ENCODE data around the gene OGFOD3. TPM values are rescaled to one million over a fixed set of nuclear protein-coding genes. Genes with fewer than 3 reads are reported as not detected.

Gene OGFOD3
- total RNA-seq, 1 donor from 2014 or later = 19.9 TPM

DNA sequence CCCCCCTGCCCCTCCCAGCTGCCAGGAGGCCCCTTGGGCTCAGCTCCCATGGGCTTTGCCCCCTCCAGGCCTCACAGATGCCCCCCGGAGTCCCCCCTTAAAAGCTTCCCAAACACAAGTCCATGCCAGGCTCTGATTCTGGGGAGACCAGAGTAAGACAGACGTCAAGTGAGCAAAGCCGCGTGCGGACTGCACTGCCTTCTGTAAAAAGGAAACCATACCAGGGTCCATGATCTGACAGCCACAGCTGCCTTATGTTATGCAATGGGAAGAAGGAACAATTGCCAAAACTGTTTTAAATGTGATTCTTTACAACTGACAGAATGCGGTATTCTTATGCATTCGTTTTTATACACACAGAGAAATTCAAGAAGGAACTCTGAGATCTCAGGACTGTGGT lies 18.2 kb downstream of the OGFOD3 start:
- no peaks in the 10 kb centered on the region for H3K27me3 Mint-ChIP-seq (ENCODE audit: low read depth)
- no peak overlapping the region for H3K4me3 Mint-ChIP-seq (ENCODE audit: unreplicated experiment)
- H3K27ac Mint-ChIP-seq (ENCODE audit: unreplicated experiment) = no peak overlapping the region
- peaks cover 24% of the 10 kb centered on the region for H3K4me1 Mint-ChIP-seq (ENCODE audit: low read depth)
- TF ChIP-seq, protein P1, sequence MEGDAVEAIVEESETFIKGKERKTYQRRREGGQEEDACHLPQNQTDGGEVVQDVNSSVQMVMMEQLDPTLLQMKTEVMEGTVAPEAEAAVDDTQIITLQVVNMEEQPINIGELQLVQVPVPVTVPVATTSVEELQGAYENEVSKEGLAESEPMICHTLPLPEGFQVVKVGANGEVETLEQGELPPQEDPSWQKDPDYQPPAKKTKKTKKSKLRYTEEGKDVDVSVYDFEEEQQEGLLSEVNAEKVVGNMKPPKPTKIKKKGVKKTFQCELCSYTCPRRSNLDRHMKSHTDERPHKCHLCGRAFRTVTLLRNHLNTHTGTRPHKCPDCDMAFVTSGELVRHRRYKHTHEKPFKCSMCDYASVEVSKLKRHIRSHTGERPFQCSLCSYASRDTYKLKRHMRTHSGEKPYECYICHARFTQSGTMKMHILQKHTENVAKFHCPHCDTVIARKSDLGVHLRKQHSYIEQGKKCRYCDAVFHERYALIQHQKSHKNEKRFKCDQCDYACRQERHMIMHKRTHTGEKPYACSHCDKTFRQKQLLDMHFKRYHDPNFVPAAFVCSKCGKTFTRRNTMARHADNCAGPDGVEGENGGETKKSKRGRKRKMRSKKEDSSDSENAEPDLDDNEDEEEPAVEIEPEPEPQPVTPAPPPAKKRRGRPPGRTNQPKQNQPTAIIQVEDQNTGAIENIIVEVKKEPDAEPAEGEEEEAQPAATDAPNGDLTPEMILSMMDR (IDR thresholded peaks at IDR 0.05) = no peak
- H3K9me3 Mint-ChIP-seq (ENCODE audit: low read depth) = no peaks in the 10 kb centered on the region
- no peak for DNase-seq (ENCODE audit: low spot score)
- H3K36me3 Mint-ChIP-seq (ENCODE audit: low read depth) = peaks cover 9% of the 10 kb centered on the region

DNA sequence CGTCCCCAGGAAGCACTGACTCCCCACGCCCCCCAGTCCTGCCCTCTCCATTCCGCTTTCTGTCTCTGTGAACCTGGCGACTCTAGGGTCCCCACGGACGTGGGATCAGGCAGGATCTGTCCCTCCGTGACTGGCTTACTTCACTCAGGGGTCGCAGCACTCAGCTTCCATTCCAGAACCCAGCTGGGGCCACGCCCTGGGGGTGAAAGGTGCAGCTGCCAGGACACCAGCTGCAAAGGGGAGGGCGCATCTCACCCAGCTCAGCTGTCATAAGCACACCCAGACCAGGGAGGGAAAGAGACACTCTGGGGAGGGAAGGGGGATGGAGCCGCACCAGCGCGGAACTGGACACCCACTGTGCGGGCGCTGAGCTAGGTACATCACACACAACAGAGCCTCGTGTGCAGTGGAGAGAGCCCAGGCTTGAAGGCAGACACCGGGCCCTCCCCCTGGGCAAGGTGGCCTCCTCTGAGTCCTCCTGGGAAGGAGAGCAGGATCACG lies 18.7 kb downstream of the OGFOD3 start:
- H3K27ac Mint-ChIP-seq (ENCODE audit: unreplicated experiment) = no peak overlapping the region

DNA sequence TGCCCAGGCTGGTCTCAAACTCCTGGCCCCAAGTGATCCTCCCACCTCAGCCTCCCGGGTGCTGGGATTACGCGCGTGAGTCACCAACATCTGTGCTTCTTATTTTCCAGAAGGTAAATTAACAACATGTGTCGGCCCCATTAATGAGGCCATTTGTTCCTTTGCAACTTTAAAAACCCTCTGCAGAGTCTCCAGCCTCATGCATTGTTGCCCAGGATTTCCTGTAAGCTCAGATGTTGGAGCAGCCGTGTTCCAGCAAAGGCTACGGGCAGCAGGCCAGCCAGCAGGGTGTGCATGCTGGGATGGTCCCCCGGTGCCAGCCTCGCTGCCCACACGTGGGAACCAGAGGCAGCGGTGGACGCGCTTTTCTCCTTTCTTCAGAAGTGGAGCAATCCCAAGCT lies 19.3 kb downstream of the OGFOD3 start:
- H3K27ac Mint-ChIP-seq (ENCODE audit: unreplicated experiment) = no peak overlapping the region
- no peaks in the 10 kb centered on the region for H3K9me3 Mint-ChIP-seq (ENCODE audit: low read depth)

More for the DNA sequence above, 18.7 kb downstream of the OGFOD3 start:
- TF ChIP-seq, protein P1 (IDR thresholded peaks at IDR 0.05) = no peak
- Mint-ChIP-seq H3K27me3 (ENCODE audit: low read depth) (no peaks in the 10 kb centered on the region), H3K4me3 (ENCODE audit: unreplicated experiment) (no peak overlapping the region), H3K36me3 (ENCODE audit: low read depth) (peaks cover 8% of the 10 kb centered on the region), H3K4me1 (ENCODE audit: low read depth) (peaks cover 24% of the 10 kb centered on the region), H3K9me3 (ENCODE audit: low read depth) (no peaks in the 10 kb centered on the region)
- no peak for DNase-seq (ENCODE audit: low spot score)

DNA sequence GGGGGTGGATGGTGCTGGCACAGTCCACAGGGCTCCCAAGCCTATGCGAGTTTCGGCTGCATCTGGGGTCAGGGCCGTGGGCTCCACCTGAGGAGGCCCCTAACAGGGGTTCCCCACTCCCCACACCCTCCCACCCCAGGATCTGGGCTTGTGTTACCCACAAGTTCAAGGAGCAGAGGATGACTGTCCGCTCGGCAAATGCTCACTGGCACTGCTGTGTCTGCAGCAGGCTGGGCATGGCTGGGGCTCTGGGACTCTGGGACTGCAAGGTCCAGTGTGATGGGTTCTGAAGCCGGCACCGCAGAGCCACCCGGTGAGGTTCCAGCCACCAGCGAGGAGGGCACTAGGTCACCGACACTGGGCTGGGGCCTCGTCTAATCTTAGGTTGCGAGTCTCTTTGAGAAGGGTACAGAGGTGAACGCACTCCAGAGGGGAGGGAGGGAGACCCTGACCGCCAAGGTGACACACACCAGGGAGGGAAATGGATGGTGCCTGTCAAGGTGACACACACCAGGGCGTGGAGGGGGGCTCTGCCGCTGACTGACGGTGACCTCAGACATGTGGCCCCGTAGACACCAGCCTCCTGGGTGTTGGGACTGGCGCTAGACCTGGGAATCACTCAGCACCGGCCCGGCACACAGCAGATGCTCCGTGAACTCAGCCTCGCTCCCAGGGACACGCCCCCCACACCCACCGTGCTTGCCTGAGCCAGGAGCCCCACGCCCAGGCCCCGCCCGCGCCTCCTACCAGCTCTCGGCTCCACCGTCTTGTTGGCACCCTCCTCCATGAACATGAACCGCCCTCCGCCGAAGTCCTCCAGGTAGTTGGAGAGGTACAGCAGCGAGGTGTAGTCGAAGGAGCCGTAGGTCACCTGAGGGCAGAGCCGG lies 20.7 kb downstream of the OGFOD3 start:
- H3K27ac Mint-ChIP-seq (ENCODE audit: unreplicated experiment) = no peak overlapping the region
- peaks cover 24% of the 10 kb centered on the region for H3K4me1 Mint-ChIP-seq (ENCODE audit: low read depth)
- peaks cover 7% of the 10 kb centered on the region for H3K36me3 Mint-ChIP-seq (ENCODE audit: low read depth)
- no peak overlapping the region for H3K4me3 Mint-ChIP-seq (ENCODE audit: unreplicated experiment)
- no peaks in the 10 kb centered on the region for H3K9me3 Mint-ChIP-seq (ENCODE audit: low read depth)
- H3K27me3 Mint-ChIP-seq (ENCODE audit: low read depth) = no peaks in the 10 kb centered on the region
- TF ChIP-seq, protein P1 (IDR thresholded peaks at IDR 0.05) = no peak
- DNase-seq (ENCODE audit: low spot score) = no peak

More for the DNA sequence above, 19.3 kb downstream of the OGFOD3 start:
- Mint-ChIP-seq H3K27me3 (ENCODE audit: low read depth) (no peaks in the 10 kb centered on the region), H3K36me3 (ENCODE audit: low read depth) (peaks cover 8% of the 10 kb centered on the region), H3K4me3 (ENCODE audit: unreplicated experiment) (no peak overlapping the region), H3K4me1 (ENCODE audit: low read depth) (peaks cover 24% of the 10 kb centered on the region)
- no peak for DNase-seq (ENCODE audit: low spot score)
- TF ChIP-seq, protein P1 (IDR thresholded peaks at IDR 0.05) = peak; percentile 31

- Mint-ChIP-seq H3K4me1 (ENCODE audit: low read depth) (peaks cover 24% of the 10 kb centered on the region), H3K9me3 (ENCODE audit: low read depth) (no peaks in the 10 kb centered on the region), H3K36me3 (ENCODE audit: low read depth) (peaks cover 6% of the 10 kb centered on the region), H3K27me3 (ENCODE audit: low read depth) (no peaks in the 10 kb centered on the region), H3K4me3 (ENCODE audit: unreplicated experiment) (no peak overlapping the region), H3K27ac (ENCODE audit: unreplicated experiment) (peak overlapping the region; percentile 8)
- no peak for DNase-seq (ENCODE audit: low spot score)
- TF ChIP-seq, protein P1 (IDR thresholded peaks at IDR 0.05) = no peak
Observed at GRCh38 chr17:82396601-82397435, 21.6 kb downstream of the OGFOD3 start.
